Stimulated activated CD4-positive, alpha-beta T cell treated with anti-CD3 and anti-CD28 coated beads, Interleukin-4, amount 100 ng/mL, for 4 hours (primary cell): ENCODE data around the gene SFT2D1.

ENCODE experiments used
- DNase-seq, 2 experiments: peaks; one replicate each; pipeline ENCODE4 v3.0.0-alpha.2; 2020

The SFT2D1 gene

GRCh38 chr6:166306378-166307081, 35.8 kb downstream of the SFT2D1 start:
- DNase-seq, result no peak

- DNase-seq, result no peak
These were observed 36.7 kb downstream of the SFT2D1 start for GRCh38 chr6:166305562-166306117.

- no peak for DNase-seq
These were observed 38.2 kb downstream of the SFT2D1 start for GRCh38 chr6:166304106-166304505.

GRCh38 chr6:166301611-166302529, 40.5 kb downstream of the SFT2D1 start:
- no peak for DNase-seq

- DNase-seq, result no peak
These were observed 41.9 kb downstream of the SFT2D1 start for GRCh38 chr6:166300357-166300987.

GRCh38 chr6:166297606-166298005, 44.7 kb downstream of the SFT2D1 start:
- no peak for DNase-seq

- no peak for DNase-seq
These were observed 46.1 kb downstream of the SFT2D1 start for GRCh38 chr6:166296035-166296883.

GRCh38 chr6:166293731-166294584, 48.4 kb downstream of the SFT2D1 start:
- DNase-seq, result no peak

GRCh38 chr6:166289207-166290060, 52.9 kb downstream of the SFT2D1 start:
- no peak for DNase-seq

- DNase-seq, result no peak
These were observed 55.5 kb downstream of the SFT2D1 start for GRCh38 chr6:166286839-166287271.

- no peak for DNase-seq
These were observed 57.1 kb downstream of the SFT2D1 start for GRCh38 chr6:166285233-166285632.

GRCh38 chr6:166284640-166285039, 57.7 kb downstream of the SFT2D1 start:
- DNase-seq, result no peak

GRCh38 chr6:166282394-166283032, 59.8 kb downstream of the SFT2D1 start:
- no peak for DNase-seq

GRCh38 chr6:166281104-166281503, 61.2 kb downstream of the SFT2D1 start:
- DNase-seq, result no peak

- no peak for DNase-seq
These were observed 63.0 kb downstream of the SFT2D1 start for GRCh38 chr6:166279393-166279679.

- DNase-seq, result no peak
These were observed 63.6 kb downstream of the SFT2D1 start for GRCh38 chr6:166278579-166279392.

- no peak for DNase-seq
These were observed 64.3 kb downstream of the SFT2D1 start for GRCh38 chr6:166277892-166278578.

- DNase-seq, result no peak
These were observed 65.3 kb downstream of the SFT2D1 start for GRCh38 chr6:166277018-166277417.
